Measurements from ENCODE around the gene COP1.

DNA sequence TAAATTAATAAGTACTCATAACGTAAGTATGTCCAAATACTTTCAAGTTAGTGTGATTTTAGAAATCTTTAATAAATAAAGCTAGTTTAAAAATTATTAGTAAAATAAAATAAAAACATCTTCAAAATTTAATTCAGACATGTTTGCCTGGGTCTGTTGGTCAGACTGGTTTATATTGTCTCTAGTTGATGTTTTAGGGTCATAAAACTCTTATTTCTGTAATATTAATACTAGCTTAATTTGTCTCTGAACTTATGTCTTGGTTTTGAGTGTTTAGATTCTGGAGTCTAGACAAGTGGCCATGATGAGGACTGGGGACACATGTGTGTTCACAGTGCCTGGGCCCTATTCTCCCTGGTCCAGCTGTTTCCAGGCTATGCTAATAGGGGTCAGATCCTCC is 279.1 kb downstream of the COP1 start:
- TF ChIP-seq, protein P1, sequence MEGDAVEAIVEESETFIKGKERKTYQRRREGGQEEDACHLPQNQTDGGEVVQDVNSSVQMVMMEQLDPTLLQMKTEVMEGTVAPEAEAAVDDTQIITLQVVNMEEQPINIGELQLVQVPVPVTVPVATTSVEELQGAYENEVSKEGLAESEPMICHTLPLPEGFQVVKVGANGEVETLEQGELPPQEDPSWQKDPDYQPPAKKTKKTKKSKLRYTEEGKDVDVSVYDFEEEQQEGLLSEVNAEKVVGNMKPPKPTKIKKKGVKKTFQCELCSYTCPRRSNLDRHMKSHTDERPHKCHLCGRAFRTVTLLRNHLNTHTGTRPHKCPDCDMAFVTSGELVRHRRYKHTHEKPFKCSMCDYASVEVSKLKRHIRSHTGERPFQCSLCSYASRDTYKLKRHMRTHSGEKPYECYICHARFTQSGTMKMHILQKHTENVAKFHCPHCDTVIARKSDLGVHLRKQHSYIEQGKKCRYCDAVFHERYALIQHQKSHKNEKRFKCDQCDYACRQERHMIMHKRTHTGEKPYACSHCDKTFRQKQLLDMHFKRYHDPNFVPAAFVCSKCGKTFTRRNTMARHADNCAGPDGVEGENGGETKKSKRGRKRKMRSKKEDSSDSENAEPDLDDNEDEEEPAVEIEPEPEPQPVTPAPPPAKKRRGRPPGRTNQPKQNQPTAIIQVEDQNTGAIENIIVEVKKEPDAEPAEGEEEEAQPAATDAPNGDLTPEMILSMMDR (IDR thresholded peaks at IDR 0.05; ENCODE audit: extremely low read depth in 1 of 2, insufficient read depth in 1 of 2, low read depth in 1 of 2, low read length in 2 of 2): no peak
- no peak for TF ChIP-seq POLR2A (IDR thresholded peaks at IDR 0.05; ENCODE audit: low read depth, low read length)
- no peak for TF ChIP-seq FOS (IDR thresholded peaks at IDR 0.05; ENCODE audit: borderline replicate concordance, insufficient read depth, low read length)
- TF ChIP-seq JUN (IDR thresholded peaks at IDR 0.05; ENCODE audit: borderline replicate concordance, insufficient read depth, insufficient read length, low read depth): no peak

All from endothelial cell of umbilical vein (primary cell).